ENCODE data around the gene SCO2.

GRCh38 chr22:50546326-50547262, 21.2 kb upstream of the SCO2 start:
- TF ChIP-seq POLR2A (IDR thresholded peaks at IDR 0.05) (no peak), CTCF (IDR thresholded peaks at IDR 0.05) (no peak), POLR2AphosphoS5 (IDR thresholded peaks at IDR 0.05) (no peak), EP300 (IDR thresholded peaks at IDR 0.05; ENCODE audit: low read depth) (no peak)

Data from transverse colon (tissue), 4 donors.